Mesendoderm (in vitro differentiated cells): ENCODE results near the gene DUSP18.
"Not testable (repeated sequence)": the region's sequence is repeated elsewhere in the genome, so short reads cannot be mapped to it uniquely, and the experiment has no call there.

Source experiments
- DNase-seq: peaks from one replicate; pipeline ENCODE4 v3.0.0; 2013
- H2AK5ac ChIP-seq: 2 replicates; pipeline ENCODE4 v1.6.1; 2013; ENCODE audit warnings: low read length, inconsistent platforms
- H2BK120ac ChIP-seq: 2 replicates; pipeline ENCODE4 v1.6.1; 2013; ENCODE audit warnings: low read depth, mild to moderate bottlenecking, low read length, moderate library complexity, mixed read lengths
- H2BK15ac ChIP-seq: replicated peaks from 2 replicates; pipeline ENCODE4 v1.6.1; 2013; ENCODE audit warnings: low read depth, mild to moderate bottlenecking, moderate library complexity
- H2BK5ac ChIP-seq: 2 replicates; pipeline ENCODE4 v1.6.1; 2013; ENCODE audit warnings: low read length, inconsistent platforms
- H3K18ac ChIP-seq: 2 replicates; pipeline ENCODE4 v1.6.1; 2013; ENCODE audit warnings: mild to moderate bottlenecking, low read length, mixed read lengths
- H3K23ac ChIP-seq: one replicate; pipeline ENCODE4 v1.6.1; 2013; ENCODE audit warnings: low read length
- H3K27ac ChIP-seq: 2 replicates; pipeline ENCODE4 v1.5.1; 2013; ENCODE audit warnings: low read depth, mild to moderate bottlenecking, inconsistent platforms, low read length, moderate library complexity
- H3K27me3 ChIP-seq: 2 replicates; pipeline ENCODE4 v1.6.1; 2013; ENCODE audit warnings: low read length, control low read depth, mild to moderate bottlenecking, inconsistent platforms; ENCODE audit not compliant: insufficient read depth, poor library complexity
- H3K36me3 ChIP-seq: 2 replicates; pipeline ENCODE4 v1.6.1; 2013; ENCODE audit warnings: low read length, inconsistent platforms; ENCODE audit not compliant: control insufficient read depth, insufficient read depth
- H3K4ac ChIP-seq: one replicate; pipeline ENCODE4 v1.6.1; 2013; ENCODE audit warnings: low read depth, mild to moderate bottlenecking, low read length, moderate library complexity
- H3K4me1 ChIP-seq: 2 replicates; pipeline ENCODE4 v1.6.1; 2013; ENCODE audit warnings: low read depth, low read length, inconsistent platforms; ENCODE audit not compliant: control insufficient read depth
- H3K4me2 ChIP-seq: 2 replicates; pipeline ENCODE4 v1.6.1; 2013; ENCODE audit warnings: low read length
- H3K4me3 ChIP-seq: 2 replicates; pipeline ENCODE4 v1.5.1; 2013; ENCODE audit warnings: mild to moderate bottlenecking, low read length
- H3K56ac ChIP-seq: one replicate; pipeline ENCODE4 v1.6.1; 2013; ENCODE audit warnings: low read length
- H3K79me1 ChIP-seq: 2 replicates; pipeline ENCODE4 v1.6.1; 2013; ENCODE audit warnings: low read length, inconsistent platforms
- H3K79me2 ChIP-seq: 2 replicates; pipeline ENCODE4 v1.6.1; 2013; ENCODE audit warnings: mild to moderate bottlenecking, low read length; ENCODE audit not compliant: control insufficient read depth, insufficient read depth
- H3K9ac ChIP-seq: 2 replicates; pipeline ENCODE4 v1.6.1; 2013; ENCODE audit warnings: low read length, inconsistent platforms
- H4K5ac ChIP-seq: one replicate; pipeline ENCODE4 v1.6.1; 2013; ENCODE audit warnings: low read length
- H4K8ac ChIP-seq: one replicate; pipeline ENCODE4 v1.6.1; 2013; ENCODE audit warnings: low read depth, mild to moderate bottlenecking, control low read depth, low read length, moderate library complexity
- WGBS: extraction: QIAGEN DNeasy Blood & Tissue Kit; methylation state at CpG from one replicate; pipeline ENCODE4 v1.1.7; 2013; ENCODE audit warnings: low lambda C conversion rate, missing lambda C conversion rate; ENCODE audit not compliant: insufficient coverage; ENCODE audit errors: extremely low coverage; 5-methylcytosine and 5-hydroxymethylcytosine counted together

The DUSP18 gene

DNA sequence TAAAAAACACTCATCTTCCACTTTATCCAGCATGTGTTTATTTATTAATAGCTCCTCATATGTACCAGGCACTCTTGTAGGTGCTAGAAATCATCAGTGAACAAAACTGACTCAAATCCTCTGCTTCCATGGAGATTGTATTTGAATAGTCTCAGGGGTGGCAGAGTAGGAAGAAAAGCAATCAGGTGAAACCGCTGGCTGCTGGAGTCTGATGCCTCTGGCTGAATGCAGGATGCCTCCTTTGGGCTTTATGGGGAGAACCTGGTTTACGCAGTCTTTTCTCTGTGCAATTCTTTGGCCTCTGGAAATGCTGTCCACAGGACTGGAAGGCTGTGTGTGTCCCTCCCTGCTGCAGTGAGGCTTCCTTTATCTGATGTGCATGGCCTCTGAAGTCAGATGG lies 14.2 kb upstream of the DUSP18 start:
- Histone ChIP-seq H4K8ac (no peak overlapping the region), H2BK15ac (no peak overlapping the region)
- WGBS: no CpG with 5 or more reads among the region's 2 CpGs

DNA sequence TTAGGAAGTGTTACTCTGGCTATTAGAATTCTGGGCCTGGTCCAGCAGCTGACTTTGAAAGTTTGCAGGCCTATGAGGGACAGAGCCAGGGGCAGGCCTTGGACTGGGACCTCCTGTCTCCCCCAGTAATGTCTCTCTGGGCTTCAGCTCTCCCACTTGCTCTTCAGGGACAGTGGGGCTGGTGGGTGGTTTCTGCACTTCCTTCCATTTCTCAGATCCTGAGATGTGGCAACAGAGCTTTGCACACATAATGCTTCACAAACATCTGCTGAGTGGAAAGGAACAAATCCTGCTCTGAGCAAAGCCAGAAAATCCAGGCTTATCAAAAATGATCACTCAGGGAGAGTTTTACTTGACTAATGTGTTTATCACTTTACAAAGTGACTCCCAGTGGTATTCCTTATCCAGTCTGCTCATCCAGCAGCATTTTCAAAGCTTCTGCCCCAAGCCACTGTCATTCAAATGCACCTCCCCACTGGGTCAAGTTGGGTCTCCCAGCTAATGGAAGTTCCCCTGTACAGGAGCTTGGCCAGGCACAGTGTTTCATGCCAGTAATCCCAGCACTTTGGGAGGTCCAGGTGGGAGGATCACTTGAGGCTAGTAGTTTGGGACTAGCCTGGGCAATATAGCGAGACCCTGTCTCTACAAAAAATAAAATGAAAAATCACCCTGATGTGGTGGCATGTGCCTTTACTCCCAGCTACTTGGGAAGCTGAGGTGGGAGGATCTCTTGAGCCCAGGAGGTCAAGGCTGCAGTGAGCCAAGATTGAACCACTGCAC lies 13.5 kb upstream of the DUSP18 start:
- H2BK5ac ChIP-seq: no peak overlapping the region
- DNase-seq: no peak
- no peak overlapping the region for H2BK15ac ChIP-seq
- no peaks in the 10 kb centered on the region for H3K27me3 ChIP-seq
- H3K79me2 ChIP-seq: no peaks in the 10 kb centered on the region
- no CpG with 5 or more reads among the region's 1 CpG for WGBS
- H3K4ac ChIP-seq: no peak overlapping the region
- H3K27ac ChIP-seq: no peak overlapping the region
- no peak overlapping the region for H3K9ac ChIP-seq
- H2BK120ac ChIP-seq: no peak overlapping the region
- no peak overlapping the region for H4K5ac ChIP-seq
- H3K23ac ChIP-seq: no peak overlapping the region
- no peaks in the 10 kb centered on the region for H3K4me1 ChIP-seq
- H3K56ac ChIP-seq: no peak overlapping the region
- H3K79me1 ChIP-seq: no peaks in the 10 kb centered on the region
- no peak overlapping the region for H3K18ac ChIP-seq
- no peaks in the 10 kb centered on the region for H3K36me3 ChIP-seq
- no peak overlapping the region for H3K4me3 ChIP-seq
- H4K8ac ChIP-seq: no peak overlapping the region
- no peak overlapping the region for H2AK5ac ChIP-seq
- no peak overlapping the region for H3K4me2 ChIP-seq

More for the DNA sequence above, 14.2 kb upstream of the DUSP18 start:
- Histone ChIP-seq H3K4me1 (no peaks in the 10 kb centered on the region), H3K18ac (no peak overlapping the region), H3K23ac (no peak overlapping the region), H3K9ac (no peak overlapping the region), H2AK5ac (no peak overlapping the region), H3K56ac (no peak overlapping the region), H3K79me1 (no peaks in the 10 kb centered on the region), H3K4me2 (no peak overlapping the region), H4K5ac (no peak overlapping the region), H3K4ac (no peak overlapping the region), H3K27me3 (no peaks in the 10 kb centered on the region), H3K36me3 (no peaks in the 10 kb centered on the region), H2BK5ac (no peak overlapping the region), H3K79me2 (no peaks in the 10 kb centered on the region), H3K4me3 (no peak overlapping the region), H3K27ac (no peak overlapping the region), H2BK120ac (no peak overlapping the region)
- DNase-seq: no peak

DNA sequence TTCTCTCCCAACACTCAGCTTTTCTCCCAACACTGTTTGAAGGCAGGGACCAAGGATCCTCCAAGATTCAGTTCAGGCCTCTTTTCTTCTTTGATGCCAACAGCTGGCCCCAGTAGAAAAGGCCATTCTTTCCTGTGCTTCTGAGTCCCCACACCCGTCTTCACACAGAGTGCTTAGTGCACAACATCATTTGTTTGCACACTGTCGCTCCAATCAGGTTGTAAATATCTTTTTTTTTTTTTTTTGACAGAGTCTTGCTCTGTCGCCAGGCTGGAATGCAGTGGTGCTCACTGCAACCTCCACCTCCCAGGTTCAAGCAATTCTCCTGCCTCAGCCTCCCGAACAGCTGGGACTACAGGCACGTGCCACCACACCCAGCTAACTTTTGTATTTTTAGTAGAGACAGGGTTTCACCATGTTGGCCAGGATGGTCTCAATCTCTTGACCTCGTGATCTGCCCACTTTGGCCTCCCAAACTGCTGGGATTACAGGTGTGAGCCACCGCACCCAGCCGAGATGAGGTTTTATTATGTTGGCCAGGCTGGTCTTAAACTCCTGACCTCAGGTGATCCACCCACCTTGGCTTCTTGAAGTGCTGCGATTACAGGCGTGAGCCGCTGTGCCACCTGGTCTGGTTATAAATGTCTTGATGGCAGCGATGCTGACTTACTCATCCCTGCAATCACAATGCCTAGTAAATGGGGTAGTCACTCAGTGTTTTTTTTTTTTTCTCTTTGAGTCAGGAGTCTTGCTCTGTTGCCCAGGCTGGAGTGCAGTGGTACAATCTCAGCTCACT lies 12.4 kb upstream of the DUSP18 start:
- not testable (repeated sequence) for H2AK5ac ChIP-seq, H3K56ac ChIP-seq, H3K4me2 ChIP-seq, H3K4me1 ChIP-seq, H3K36me3 ChIP-seq, H3K4me3 ChIP-seq, H4K8ac ChIP-seq, H3K79me2 ChIP-seq, H3K27ac ChIP-seq, H3K4ac ChIP-seq, DNase-seq, H3K79me1 ChIP-seq, H3K27me3 ChIP-seq, H4K5ac ChIP-seq, H2BK120ac ChIP-seq, H2BK5ac ChIP-seq, H2BK15ac ChIP-seq, H3K9ac ChIP-seq, H3K18ac ChIP-seq, H3K23ac ChIP-seq
- WGBS: no CpG with 5 or more reads among the region's 12 CpGs

DNA sequence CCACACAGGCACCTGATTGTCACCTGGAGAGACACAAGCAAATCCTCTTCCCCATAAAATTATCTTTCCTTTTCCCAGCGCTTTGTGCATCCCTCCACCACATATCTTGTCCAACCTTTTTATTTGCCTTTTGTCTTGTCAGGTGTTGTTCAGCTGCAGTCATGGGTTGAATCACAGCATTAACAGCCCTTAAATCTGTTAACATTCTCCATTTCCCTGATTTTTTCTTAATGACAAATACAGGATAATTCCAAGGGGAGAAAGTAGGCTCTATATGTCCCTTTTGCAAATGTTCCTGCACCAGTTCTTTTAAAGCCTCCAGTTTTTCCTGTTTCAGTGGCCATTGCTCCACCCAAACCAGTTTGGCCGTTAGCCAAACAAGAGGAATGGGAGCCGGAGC lies 8.9 kb upstream of the DUSP18 start:
- not testable (repeated sequence) for H4K8ac ChIP-seq, H3K23ac ChIP-seq, H3K18ac ChIP-seq, H4K5ac ChIP-seq, H3K4me3 ChIP-seq, H3K27ac ChIP-seq, H3K79me2 ChIP-seq, H2AK5ac ChIP-seq, H3K4me1 ChIP-seq, H3K9ac ChIP-seq, H3K27me3 ChIP-seq, DNase-seq, H2BK15ac ChIP-seq, H3K79me1 ChIP-seq, H2BK5ac ChIP-seq, H3K4me2 ChIP-seq, H3K56ac ChIP-seq, H3K4ac ChIP-seq, H3K36me3 ChIP-seq, H2BK120ac ChIP-seq
- no CpG with 5 or more reads among the region's 3 CpGs for WGBS

DNA sequence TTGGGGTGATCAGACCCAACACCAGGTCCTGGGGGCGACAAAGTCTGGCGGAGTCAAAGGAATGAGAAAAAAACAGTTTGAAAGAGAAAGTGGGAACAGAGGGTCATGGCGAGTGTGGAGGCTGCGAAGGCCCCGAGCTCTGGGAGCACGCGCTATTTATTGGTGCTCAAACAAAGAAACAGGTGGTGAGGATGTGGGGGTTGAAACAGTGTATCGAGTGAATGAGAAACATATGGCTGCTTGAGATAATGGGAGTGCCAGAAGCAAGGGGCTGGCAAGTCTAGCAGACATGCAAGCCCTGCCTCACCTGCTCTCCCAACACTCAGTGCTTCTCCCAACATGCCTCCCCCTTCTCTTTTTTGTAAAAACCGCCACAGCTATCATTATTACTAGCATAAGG lies 7.8 kb upstream of the DUSP18 start:
- no peak for DNase-seq
- H3K4ac ChIP-seq: no peak overlapping the region
- H4K5ac ChIP-seq: no peak overlapping the region
- H3K18ac ChIP-seq: no peak overlapping the region
- no peak overlapping the region for H3K9ac ChIP-seq
- H3K27me3 ChIP-seq: no peaks in the 10 kb centered on the region
- no peak overlapping the region for H3K27ac ChIP-seq
- no peak overlapping the region for H4K8ac ChIP-seq
- no peak overlapping the region for H2AK5ac ChIP-seq
- no peak overlapping the region for H3K4me2 ChIP-seq
- no peaks in the 10 kb centered on the region for H3K79me1 ChIP-seq
- H3K36me3 ChIP-seq: no peaks in the 10 kb centered on the region
- no peaks in the 10 kb centered on the region for H3K79me2 ChIP-seq
- H3K4me3 ChIP-seq: no peak overlapping the region
- H3K56ac ChIP-seq: no peak overlapping the region
- no peak overlapping the region for H2BK15ac ChIP-seq
- no peak overlapping the region for H2BK5ac ChIP-seq
- H3K4me1 ChIP-seq: no peaks in the 10 kb centered on the region
- WGBS: no CpG with 5 or more reads among the region's 9 CpGs
- no peak overlapping the region for H2BK120ac ChIP-seq
- H3K23ac ChIP-seq: no peak overlapping the region
